Loucy (cell line): ENCODE results near the gene CYP4A22.

Experiments used
- H2AFZ ChIP-seq: fragments of 200-600 bp; sonication (generic); 2 replicates; pipeline ENCODE4 v1.6.0; 2016; ENCODE audit warnings: antibody characterized with exemption, mild to moderate bottlenecking, low read length, moderate library complexity
- H3F3A ChIP-seq: fragments of 200-600 bp; 2 replicates; pipeline ENCODE4 v1.6.0; 2016; ENCODE audit warnings: antibody characterized with exemption, low read depth, mild to moderate bottlenecking
- H3K27me3 ChIP-seq: fragments of 200-600 bp; sonication (generic); 2 replicates; pipeline ENCODE4 v1.6.1; 2014; ENCODE audit warnings: low read length, mild to moderate bottlenecking; ENCODE audit not compliant: insufficient read depth, poor library complexity, severe bottlenecking
- H3K36me3 ChIP-seq: fragments of 200-600 bp; sonication (generic); 2 replicates; pipeline ENCODE4 v1.6.1; 2016; ENCODE audit warnings: low read length; ENCODE audit not compliant: insufficient read depth
- H3K4me1 ChIP-seq: fragments of 200-600 bp; sonication (generic); 2 replicates; pipeline ENCODE4 v1.5.1; 2014; ENCODE audit warnings: low read length, mild to moderate bottlenecking; ENCODE audit not compliant: insufficient read depth, poor library complexity, severe bottlenecking
- H3K4me2 ChIP-seq: fragments of 200-600 bp; sonication (generic); 2 replicates; pipeline ENCODE4 v1.6.0; 2014; ENCODE audit warnings: antibody characterized with exemption, low read length, low read depth, mild to moderate bottlenecking; ENCODE audit not compliant: poor library complexity, severe bottlenecking
- H3K4me3 ChIP-seq: fragments of 200-600 bp; sonication (generic); 2 replicates; pipeline ENCODE4 v1.5.1; 2014; ENCODE audit warnings: low read length, mild to moderate bottlenecking, mixed read lengths; ENCODE audit not compliant: poor library complexity, severe bottlenecking
- H3K79me2 ChIP-seq: fragments of 200-600 bp; sonication (generic); 2 replicates; pipeline ENCODE4 v1.6.1; 2014; ENCODE audit warnings: low read length; ENCODE audit not compliant: insufficient read depth
- H3K9ac ChIP-seq: fragments of 200-600 bp; sonication (generic); 2 replicates; pipeline ENCODE4 v1.6.0; 2014; ENCODE audit warnings: mild to moderate bottlenecking, low read depth, low read length, moderate library complexity; ENCODE audit not compliant: poor library complexity, severe bottlenecking
- H3K9me2 ChIP-seq: fragments of 200-600 bp; sonication (generic); replicated peaks from 2 replicates; pipeline ENCODE4 v1.6.1; 2016; ENCODE audit warnings: low read depth, low read length, mixed read lengths
- H3K9me3 ChIP-seq: fragments of 200-600 bp; sonication (generic); 2 replicates; pipeline ENCODE4 v1.6.1; 2014; ENCODE audit warnings: mild to moderate bottlenecking, antibody characterized with exemption, low read length, low read depth; ENCODE audit not compliant: insufficient read depth
- H4K20me1 ChIP-seq: fragments of 200-600 bp; sonication (generic); 2 replicates; pipeline ENCODE4 v1.6.0; 2014; ENCODE audit warnings: antibody characterized with exemption, low read length, mild to moderate bottlenecking; ENCODE audit not compliant: insufficient read depth, poor library complexity, severe bottlenecking
- EZH2phosphoT487 ChIP-seq: fragments of 200-600 bp; IDR thresholded peaks from 2 replicates; pipeline ENCODE4 v1.6.1; 2018; ENCODE audit warnings: antibody characterized with exemption, mild to moderate bottlenecking, moderate library complexity, borderline replicate concordance
- TF ChIP-seq, protein P1 (sequence below): fragments of 200-600 bp; sonication (generic); conservative IDR thresholded peaks from 2 replicates; pipeline ENCODE4 v1.5.1; 2014; ENCODE audit warnings: mild to moderate bottlenecking, antibody characterized with exemption, low read length

Gene CYP4A22

GRCh38 chr1:47186267-47187185, 49.3 kb downstream of the CYP4A22 start:
- Histone ChIP-seq H3K4me1 (no peaks in the 10 kb centered on the region), H3K79me2 (no peaks in the 10 kb centered on the region), H3K4me3 (no peak overlapping the region), H3K36me3 (no peaks in the 10 kb centered on the region), H3K27me3 (no peaks in the 10 kb centered on the region), H3K9ac (no peak overlapping the region), H3F3A (no peaks in the 10 kb centered on the region), H4K20me1 (no peaks in the 10 kb centered on the region), H2AFZ (no peak overlapping the region), H3K4me2 (no peak overlapping the region), H3K9me2 (no peaks in the 10 kb centered on the region), H3K9me3 (no peaks in the 10 kb centered on the region)
- no peak for TF ChIP-seq EZH2phosphoT487
- TF ChIP-seq, protein P1, sequence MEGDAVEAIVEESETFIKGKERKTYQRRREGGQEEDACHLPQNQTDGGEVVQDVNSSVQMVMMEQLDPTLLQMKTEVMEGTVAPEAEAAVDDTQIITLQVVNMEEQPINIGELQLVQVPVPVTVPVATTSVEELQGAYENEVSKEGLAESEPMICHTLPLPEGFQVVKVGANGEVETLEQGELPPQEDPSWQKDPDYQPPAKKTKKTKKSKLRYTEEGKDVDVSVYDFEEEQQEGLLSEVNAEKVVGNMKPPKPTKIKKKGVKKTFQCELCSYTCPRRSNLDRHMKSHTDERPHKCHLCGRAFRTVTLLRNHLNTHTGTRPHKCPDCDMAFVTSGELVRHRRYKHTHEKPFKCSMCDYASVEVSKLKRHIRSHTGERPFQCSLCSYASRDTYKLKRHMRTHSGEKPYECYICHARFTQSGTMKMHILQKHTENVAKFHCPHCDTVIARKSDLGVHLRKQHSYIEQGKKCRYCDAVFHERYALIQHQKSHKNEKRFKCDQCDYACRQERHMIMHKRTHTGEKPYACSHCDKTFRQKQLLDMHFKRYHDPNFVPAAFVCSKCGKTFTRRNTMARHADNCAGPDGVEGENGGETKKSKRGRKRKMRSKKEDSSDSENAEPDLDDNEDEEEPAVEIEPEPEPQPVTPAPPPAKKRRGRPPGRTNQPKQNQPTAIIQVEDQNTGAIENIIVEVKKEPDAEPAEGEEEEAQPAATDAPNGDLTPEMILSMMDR, result no peak

- no peak overlapping the region for H2AFZ ChIP-seq
- H3K9me3 ChIP-seq, result no peaks in the 10 kb centered on the region
- H3K4me1 ChIP-seq, result no peaks in the 10 kb centered on the region
Observed at GRCh38 chr1:47187231-47187925, 50.1 kb downstream of the CYP4A22 start.

GRCh38 chr1:47187926-47188250, 50.6 kb downstream of the CYP4A22 start:
- H3K36me3 ChIP-seq, result no peaks in the 10 kb centered on the region
- no peaks in the 10 kb centered on the region for H3K79me2 ChIP-seq

More at GRCh38 chr1:47187231-47187925, 50.1 kb downstream of the CYP4A22 start:
- Histone ChIP-seq H3K9ac (no peak overlapping the region), H3K9me2 (no peaks in the 10 kb centered on the region), H3K4me2 (no peak overlapping the region), H4K20me1 (no peaks in the 10 kb centered on the region), H3K27me3 (no peaks in the 10 kb centered on the region), H3F3A (no peaks in the 10 kb centered on the region), H3K4me3 (no peak overlapping the region), H3K79me2 (no peaks in the 10 kb centered on the region), H3K36me3 (no peaks in the 10 kb centered on the region)
- no peak for TF ChIP-seq EZH2phosphoT487
- TF ChIP-seq, protein P1, result no peak

More at GRCh38 chr1:47187926-47188250, 50.6 kb downstream of the CYP4A22 start:
- Histone ChIP-seq H3K9ac (no peak overlapping the region), H3K4me3 (no peak overlapping the region), H3K9me3 (no peaks in the 10 kb centered on the region), H2AFZ (no peak overlapping the region), H3K4me2 (no peak overlapping the region), H3K9me2 (no peaks in the 10 kb centered on the region), H3K4me1 (no peaks in the 10 kb centered on the region), H3F3A (no peaks in the 10 kb centered on the region), H3K27me3 (no peaks in the 10 kb centered on the region), H4K20me1 (no peaks in the 10 kb centered on the region)
- TF ChIP-seq EZH2phosphoT487, result no peak
- TF ChIP-seq, protein P1, result no peak
